HG03139 (cell line): Measurements from ENCODE around the gene GOT1.
A peak's percentile ranks its signal among the peaks of the same experiment; 100 is the strongest.

Experiments used
- ATAC-seq: cut with Tn5 transposase; IDR thresholded peaks from one replicate; pipeline ENCODE4 v1.9.1; 2021; ENCODE audit not compliant: unreplicated experiment

The GOT1 gene

DNA sequence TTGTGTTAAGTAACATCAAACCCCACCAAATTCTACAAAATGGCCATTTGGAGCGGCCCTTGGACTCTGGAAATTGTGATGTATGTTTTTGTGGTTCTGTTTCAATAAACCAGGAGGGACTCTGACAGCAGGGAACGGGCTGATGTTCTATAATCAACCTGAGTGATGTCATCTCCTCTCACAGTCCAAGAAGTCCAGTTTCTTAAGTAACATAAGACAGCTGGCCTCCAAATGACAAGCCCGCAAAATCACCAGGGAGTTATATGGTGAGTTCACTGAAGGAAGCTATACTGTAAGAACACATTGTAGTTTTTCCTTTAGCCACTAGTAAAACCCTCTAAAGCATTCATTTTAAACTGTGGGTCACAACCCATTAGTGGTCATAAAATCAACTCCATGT, 34.0 kb downstream of the GOT1 start:
- no peak for ATAC-seq

DNA sequence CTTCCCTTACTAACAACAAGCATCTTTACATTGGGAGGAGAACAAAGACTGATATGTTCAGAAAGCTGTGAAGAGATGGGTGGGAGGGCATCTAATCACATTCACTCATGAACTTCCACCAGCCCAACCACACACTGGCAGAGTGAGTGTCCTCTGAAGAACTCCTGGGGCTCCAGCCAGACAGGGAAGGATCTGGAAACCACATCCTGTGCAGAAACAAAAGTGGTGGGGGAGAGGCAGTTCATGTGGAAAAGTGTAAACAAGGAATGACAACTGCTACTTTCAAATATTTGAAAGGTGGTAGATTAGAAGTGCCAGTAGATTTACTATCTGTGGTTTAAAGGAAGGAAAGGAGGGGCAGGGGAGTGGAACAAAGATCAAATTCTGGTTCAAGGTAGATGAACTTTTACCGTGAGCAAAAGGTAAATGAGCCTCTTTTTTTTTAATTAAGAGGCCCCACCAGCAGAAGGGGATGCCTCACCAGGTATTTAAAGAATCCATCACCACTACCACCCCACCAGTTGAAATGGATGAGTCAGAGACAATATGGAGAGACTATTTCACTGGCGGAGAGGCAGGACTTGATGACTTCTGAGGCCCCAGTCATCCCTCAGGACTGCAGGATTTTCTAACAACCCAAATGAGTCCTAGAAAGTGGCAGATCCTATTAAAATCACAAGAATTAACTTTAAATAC, 34.5 kb downstream of the GOT1 start:
- ATAC-seq, result no peak

DNA sequence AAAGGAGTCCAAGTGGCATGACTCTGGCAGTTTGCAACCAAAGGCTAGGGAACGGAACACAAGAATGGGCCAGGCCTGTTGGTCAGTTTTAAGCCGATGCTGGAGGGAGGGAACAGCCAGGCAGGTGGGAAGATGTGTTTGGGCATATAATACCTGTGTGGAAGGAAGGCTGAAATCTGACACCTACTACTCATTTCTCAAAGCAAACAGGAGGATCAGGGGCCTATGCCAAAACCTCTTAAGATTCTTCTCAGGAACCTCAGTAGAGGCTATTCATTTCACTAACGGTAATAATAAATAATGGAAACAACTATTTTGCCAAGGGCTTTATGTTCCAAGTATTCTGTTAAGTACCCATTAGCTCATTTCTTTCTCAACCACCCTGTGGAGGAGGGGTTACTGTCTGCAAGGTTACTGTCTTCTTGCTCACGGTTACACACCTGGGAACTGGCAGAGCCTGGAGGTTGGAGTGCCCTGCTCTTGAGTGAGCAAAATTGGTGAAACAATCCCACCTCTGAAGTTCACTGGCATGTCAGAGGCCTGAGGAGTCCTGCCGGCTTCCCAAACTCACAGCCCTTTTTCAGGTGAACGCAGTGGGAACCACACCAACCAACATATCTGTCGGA, 35.5 kb downstream of the GOT1 start:
- ATAC-seq, result no peak

DNA sequence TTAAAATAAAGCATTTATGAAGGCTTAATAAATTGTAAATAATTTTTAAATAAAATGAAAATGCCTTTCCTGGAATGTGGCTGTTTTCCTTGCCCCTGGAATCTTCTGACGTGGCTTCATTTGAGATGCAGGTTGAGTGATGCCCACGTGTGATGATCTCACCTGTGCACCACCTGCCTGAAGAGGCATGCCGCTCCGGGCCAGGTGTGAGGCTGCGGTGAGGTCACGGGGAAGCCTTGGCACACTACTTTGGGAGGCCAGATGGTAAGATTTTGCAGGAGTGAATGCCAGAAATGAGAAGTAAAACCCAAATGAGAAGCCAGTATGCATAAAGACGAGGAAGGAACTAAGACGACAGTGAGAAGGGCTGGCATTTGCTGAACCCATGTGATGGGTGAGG, 36.2 kb downstream of the GOT1 start:
- ATAC-seq, result no peak

DNA sequence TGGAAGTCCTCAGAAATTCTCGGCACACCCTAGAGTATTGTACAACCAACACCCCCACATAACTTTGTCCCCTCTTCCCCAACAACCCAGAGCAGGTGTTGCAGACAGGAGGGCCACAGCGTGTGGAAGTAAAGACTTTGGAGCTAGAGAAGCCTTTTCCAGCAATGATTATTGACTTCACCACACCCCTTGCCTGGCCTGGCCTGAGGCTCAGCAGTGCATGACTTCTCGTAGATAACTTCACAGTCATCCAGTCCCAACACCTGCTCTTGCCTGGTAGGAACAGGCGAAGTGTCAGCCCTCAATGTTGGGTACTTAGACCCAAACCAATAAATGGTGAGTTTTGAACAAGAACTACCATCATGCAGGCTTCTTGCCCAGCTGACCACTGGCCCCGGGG, 36.7 kb downstream of the GOT1 start:
- ATAC-seq, result no peak

DNA sequence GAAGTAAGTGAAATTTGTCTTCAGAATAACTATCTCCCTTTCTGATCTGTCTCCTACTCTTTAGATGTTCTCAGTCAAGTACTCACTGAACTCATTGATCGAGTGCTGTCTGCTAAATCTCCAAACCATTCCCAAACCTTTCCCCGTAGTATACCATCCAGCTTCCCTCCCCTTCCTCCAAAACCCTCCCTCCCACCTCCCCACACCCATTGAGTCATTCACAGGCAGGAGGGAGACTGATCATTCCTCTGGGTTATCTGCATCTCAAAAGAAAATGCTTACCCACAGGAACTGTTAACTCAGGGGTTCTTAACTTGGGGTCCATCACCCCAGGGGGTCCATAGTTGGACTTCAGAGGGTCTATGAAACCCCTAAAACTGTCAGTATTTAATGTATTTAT, 37.4 kb downstream of the GOT1 start:
- ATAC-seq, result no peak

DNA sequence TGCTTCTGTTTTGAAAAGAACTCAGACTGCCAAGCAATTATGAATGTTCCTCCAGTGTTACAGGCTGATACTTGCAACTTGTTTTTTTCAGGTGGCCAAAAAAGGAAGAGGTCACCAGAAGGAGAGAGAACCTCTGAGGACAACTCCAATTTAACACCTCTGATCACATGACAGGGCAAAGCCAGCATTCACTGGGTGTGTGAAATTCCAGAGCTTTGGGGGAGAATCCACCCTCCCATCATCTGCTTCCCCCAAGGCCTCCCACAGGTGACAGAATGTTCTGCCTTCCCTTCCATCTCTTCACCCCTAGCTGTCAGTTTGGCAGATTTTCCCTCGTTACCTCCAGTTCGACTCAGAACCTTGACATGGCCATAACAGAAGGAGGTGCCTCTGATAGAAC, 39.1 kb downstream of the GOT1 start:
- no peak for ATAC-seq

DNA sequence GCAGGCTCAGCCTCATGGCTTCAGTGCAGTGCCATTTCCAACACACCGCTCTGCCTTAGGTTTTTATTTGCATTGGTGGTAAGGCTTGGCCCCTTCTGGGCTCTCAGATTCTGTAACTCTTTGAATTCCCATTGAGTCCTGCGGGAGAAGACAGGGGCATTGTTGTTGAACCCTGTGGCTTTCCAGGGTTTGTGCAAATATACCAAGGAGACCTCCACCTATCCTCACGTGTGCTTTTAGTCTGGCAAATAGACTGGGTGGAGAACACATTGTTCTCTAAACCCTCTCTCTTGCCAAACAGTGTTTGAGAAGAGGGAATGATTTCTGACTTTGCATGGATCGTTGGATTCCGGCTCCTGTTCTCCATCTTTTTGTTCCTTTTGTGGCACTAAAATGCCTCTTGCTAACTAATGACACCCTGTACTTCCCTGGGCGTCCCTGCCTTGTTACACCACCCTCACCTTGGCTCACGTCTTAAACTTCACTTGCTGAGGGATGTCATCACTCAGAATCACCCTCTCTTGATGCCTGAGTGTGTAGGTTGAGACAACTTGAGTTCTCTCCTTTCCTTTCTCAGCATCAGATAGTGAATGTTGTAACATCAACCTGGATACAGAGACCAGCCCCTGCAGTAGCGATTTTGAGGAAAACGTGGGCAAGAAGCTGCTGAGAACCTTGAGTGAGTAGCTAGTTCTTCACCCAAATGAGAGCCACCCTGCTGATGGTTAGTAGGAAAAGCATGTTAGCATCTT, 40.5 kb downstream of the GOT1 start:
- no peak for ATAC-seq

DNA sequence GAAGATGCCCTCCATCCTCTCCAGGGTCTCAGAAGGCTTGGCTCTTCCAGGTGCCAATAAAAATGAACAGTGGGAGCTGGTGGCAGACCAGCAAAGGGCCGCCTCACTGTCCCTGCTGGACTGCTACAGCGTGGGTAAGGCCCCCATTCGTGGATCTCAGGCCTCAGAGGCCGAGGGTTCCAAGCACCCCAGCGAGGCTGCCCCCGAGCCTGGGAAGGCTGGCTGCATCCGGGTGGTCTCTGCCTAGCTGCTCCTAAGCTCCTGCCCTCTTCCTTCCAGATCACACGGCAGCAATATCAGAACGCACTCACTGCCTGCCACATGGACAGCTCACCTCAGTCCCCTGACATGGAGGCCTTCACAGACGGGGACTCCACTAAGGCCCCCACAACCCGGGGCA, 42.9 kb downstream of the GOT1 start:
- no peak for ATAC-seq

DNA sequence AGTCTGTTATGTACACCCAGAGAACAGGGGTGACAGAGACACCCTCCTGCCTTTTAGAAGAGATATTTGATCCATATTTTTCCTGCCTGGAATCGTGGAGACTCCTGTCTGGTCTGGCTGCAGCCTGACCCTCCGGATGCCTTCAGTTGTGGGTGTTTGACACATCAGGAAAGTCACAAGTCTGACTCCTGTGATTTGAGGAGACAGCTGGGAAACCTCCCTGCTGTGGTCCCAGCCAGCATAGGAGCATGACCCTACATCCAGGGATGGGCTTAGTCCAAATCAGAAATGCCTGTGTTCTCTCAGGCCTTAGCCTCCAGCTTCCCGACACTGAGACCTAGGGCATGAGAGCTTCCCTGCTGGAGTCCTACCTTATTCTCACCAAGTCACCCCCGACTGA, 43.4 kb downstream of the GOT1 start:
- ATAC-seq, result no peak

DNA sequence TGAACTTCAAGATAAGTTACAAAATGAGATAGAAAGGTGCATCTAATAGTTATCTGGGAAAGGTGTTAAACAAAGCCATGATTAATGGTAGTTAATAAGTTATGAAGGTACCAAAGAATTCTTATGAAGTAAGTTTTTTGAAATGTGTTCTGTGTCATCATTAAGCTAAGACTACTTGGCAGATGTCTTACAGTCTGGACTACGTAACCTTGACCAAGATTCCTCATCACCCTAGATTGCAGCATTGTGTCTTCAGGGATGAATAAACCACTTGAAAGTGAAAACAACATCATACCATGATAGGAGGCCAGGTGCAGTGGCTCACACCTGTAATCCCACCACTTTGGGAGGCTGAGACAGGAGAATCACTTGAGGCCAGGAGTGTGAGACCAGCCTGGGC, 48.2 kb downstream of the GOT1 start:
- no peak for ATAC-seq

DNA sequence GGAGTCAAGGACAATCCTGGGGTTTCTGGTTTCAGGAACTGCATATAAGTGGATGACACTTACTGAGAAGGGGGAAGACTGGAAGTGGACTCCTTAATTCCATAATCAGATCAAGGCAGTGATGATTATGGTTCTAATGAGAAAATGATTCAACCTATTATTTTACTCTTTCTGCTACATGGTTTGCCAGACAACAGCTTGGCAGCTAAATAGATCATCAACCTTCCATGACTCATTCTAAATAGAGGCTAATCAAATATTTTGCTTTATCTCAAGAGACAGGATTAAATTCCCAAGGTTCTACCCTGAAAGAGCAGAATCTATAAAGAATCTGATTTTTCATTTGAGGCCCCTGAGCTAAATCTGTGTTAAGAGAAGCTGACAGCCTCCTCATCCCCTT, 55.0 kb downstream of the GOT1 start:
- ATAC-seq, result no peak

DNA sequence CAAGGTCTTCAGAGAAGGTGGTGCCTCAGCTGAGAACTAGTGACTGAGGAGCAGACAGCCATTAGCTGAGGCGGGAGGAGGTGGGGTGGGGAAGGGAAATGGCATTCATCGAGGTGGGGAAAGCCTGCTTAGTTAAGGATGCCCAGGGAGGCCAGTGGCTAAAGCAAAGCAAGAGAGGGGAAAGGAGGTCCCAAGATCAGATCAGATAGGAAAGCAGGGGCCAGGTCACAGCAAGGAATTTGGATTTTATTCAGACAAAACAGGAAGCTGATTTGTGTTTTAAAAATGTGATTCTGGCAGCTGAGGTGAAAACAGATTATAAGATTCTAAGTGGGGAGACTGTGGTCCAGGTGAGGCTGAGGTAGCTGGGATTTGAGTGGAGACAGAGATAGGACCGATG, 55.5 kb downstream of the GOT1 start:
- ATAC-seq, result no peak

DNA sequence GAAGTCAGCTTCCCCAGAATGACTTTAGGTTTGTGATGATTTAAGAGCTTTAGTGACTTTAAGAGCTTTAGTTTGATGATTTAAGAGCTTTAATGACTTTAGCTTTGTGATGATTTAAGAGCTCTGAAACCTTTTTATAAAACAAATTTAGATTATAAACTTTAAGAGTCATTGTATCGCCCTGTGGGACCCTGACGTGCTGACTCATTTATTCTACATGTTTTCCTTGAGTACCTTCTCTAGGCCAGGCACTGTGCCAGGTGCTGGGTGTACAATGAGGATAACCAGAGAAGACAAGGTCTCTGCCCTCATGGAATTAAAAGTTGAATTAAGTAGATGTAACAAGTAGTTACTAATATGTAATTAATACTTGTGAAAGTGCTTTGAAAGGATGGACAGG, 55.9 kb downstream of the GOT1 start:
- ATAC-seq, result no peak

DNA sequence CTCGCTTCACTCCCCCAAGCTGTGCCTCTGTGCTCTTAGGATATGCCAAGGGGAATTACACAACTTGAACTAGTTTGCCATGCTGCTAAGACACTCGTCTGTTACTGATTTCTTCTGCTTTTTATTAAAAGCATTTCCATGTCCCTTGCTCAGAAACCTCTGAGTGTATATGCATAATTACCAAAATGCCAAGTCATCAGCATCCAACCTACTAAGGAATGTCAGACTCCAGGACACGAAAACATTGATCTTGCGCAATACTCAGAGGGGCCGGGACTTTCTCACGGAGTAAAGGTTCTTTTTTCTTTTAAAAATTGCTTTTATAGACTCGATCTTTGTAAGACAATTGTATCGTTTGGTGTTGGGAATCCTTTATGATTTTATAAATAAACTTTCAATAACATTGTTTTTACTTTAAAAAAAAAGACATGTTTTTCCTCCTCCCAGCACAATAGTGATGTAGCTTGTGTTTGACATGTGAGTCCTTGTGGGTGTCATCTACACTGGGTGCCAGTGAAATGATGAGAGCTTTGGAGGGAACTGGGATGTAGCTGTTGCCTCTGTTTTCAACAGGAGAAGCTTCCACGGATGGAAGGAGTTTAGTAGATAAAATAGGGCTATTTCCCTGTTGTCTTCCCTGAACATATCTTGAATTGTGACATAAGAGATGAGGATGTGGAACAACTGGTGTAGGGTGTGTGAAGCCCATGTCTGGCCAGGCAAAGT, 57.7 kb downstream of the GOT1 start:
- ATAC-seq, result no peak

DNA sequence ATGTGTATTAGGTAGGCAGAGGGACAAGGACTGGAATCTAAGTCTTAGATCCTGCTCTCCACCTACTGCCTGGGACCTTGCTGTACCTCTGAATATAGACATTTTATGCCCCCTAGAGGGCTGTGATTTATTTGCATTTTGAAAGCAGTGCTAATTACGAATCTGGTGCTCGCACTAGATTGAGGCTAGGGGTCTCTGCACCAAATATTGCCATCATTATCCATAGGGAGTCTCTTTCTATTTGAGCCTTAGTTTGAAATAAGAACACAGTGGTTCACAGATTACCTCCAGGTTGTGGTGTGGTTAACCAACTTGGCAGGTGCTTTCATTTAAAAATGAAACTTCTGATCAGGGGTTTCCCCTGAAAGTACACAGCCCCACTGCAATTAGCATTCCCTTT, 59.4 kb downstream of the GOT1 start:
- ATAC-seq, result peak; percentile 83

DNA sequence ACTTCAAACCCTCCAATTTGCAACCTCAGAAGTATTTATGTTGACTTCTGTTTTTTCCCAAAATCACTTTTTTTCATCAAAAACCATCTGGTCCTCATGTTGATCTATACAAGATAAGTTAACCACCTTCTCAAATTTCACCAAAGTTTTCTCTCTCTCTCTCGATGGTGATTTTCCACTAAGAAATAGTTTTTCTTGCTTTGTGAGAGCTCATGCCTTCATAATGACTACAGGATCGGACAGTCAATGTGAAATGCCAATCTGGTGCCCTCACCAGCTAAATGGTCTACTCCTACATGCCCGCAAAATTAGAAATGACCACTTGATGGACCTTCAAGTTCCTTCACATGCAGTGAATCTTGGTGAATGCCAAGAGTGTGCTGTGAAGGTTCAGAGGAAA, 60.9 kb downstream of the GOT1 start:
- ATAC-seq, result no peak

DNA sequence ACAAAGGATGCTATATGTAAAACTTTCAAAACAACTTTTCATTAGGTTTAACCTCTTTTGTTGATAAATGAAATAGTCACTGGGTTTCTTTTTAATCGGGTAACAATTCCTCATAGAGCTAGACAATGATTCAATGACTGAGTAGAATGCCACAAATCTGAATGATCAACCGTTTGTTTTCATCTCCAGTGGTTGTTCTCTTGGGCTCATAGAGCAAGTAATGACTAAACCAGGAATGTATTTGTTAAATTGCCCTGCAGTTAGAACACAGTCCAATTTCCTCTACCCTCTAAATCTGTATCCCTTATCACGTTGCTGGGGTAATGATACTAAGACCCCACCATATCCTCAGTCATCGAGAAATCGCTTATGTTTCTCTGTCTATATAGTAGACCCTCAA, 61.3 kb downstream of the GOT1 start:
- ATAC-seq, result no peak

DNA sequence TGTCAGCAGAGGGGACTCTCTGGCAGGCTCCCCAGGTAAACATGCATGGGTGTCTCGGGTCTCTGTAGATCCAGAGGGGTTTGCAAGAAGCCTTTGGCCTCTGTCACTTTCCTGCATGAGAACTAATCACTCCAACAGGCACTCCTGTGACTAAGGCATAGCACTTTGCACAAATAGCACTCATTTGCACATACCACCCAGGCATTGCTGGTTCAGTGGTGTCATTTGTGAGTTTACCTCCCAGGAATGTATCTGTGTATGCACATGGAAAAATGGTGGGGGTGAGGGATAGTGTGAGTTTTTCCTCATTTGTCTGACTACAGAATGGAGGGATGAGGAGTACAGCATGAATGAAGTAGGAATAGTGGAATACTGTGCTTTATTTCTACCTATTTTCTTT, 61.8 kb downstream of the GOT1 start:
- no peak for ATAC-seq

DNA sequence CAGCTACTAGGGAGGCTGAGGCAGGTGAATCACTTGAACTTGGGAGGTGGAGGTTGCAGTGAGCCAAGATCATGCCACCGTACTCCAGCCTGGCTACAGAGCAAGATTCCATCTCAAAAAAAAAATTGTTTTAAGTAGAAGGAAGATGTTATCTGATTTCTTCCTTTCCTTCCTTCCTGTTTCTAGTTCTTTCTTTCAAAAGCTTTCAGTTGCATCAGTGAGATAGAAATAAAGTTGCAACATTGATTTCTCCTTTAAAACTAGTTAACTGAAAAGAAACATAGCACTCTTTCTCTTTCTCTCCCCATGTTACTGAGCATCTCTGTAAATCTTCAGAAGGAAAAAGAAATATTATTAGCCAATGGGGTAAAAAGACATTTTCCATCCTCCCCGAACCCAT, 63.8 kb downstream of the GOT1 start:
- ATAC-seq, result no peak

DNA sequence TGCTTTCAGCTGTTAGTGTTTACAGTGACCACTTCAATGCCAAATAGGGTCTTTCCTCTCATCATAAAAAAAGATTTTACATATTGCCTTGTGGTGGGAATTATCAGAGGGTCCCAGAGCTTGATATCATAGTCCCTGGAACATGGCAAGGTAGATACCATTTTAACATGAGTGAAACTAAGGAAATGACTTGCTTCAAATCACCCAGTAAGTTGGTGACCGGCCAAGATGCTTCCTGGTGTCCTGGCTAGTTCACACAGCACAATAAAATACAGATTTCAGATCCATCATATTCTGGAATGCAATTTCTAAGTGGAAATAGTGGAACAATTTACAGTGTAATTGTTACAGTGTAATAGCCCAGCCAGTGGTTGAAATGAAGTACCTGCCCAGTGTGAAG, 64.7 kb downstream of the GOT1 start:
- no peak for ATAC-seq

DNA sequence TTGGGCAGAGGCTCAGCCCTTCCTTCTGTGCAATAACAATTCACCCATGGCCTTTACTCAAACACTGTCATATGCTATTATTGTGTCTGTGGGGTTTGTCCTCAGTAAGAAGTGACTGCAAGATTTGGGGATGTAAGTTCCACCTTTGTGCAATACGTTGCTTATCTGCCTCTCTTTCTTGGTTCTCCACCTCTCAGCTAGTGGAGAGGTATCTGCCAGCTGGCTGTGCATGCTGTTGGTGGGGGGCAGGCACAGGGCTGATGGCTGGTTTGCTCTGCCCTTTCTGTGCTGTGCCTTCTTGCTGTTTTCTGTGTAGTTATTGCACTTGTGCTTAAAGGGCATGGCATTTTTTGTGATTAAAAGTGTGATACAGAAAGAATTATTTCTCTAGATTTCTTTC, 65.1 kb downstream of the GOT1 start:
- no peak for ATAC-seq
